OCI-LY1 (cell line): ENCODE data around the gene RSPRY1.

Source experiments
- EZH2 ChIP-seq: fragments of 200-600 bp; sonication (generic), shearing (Covaris generic); IDR thresholded peaks from 2 replicates; pipeline ENCODE4 v1.8.0; 2017; ENCODE audit warnings: borderline replicate concordance, mixed run types, mild to moderate bottlenecking, antibody characterized with exemption, low read length, moderate library complexity, mixed read lengths
- TF ChIP-seq, protein P1 (sequence below): fragments of 200-600 bp; sonication (generic), shearing (Covaris generic); IDR thresholded peaks from 2 replicates; pipeline ENCODE4 v1.5.1; 2017; ENCODE audit warnings: mild to moderate bottlenecking, antibody characterized with exemption, low read length, moderate library complexity, mixed read lengths

DNA sequence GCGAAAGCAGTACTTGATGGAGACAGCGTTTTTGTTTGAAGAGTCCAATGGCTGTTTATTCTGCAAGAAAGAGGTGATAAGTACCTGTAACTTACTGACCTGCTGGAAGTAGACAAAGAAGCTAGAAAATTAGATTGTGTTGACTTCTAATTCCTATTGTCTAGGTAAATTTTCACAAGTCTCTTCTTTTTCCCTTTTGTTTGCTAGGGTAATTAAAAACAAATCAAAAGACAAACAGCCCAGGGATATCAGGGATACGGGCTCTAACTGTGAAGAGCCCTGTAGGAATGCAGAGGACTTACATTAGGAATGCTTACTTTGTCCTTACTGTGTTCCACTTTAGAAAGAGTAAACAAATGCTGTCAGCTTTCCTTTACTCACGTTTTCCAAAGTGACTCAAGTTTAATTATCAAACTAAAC lies 7.3 kb upstream of the RSPRY1 start:
- TF ChIP-seq EZH2: no peak
- TF ChIP-seq, protein P1, sequence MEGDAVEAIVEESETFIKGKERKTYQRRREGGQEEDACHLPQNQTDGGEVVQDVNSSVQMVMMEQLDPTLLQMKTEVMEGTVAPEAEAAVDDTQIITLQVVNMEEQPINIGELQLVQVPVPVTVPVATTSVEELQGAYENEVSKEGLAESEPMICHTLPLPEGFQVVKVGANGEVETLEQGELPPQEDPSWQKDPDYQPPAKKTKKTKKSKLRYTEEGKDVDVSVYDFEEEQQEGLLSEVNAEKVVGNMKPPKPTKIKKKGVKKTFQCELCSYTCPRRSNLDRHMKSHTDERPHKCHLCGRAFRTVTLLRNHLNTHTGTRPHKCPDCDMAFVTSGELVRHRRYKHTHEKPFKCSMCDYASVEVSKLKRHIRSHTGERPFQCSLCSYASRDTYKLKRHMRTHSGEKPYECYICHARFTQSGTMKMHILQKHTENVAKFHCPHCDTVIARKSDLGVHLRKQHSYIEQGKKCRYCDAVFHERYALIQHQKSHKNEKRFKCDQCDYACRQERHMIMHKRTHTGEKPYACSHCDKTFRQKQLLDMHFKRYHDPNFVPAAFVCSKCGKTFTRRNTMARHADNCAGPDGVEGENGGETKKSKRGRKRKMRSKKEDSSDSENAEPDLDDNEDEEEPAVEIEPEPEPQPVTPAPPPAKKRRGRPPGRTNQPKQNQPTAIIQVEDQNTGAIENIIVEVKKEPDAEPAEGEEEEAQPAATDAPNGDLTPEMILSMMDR: no peak
